Gastroesophageal sphincter (tissue), 3 donors: Measurements from ENCODE around the gene MORF4L1.
"Not testable (repeated sequence)": the region's sequence is repeated elsewhere in the genome, so short reads cannot be mapped to it uniquely, and the experiment has no call there.

Source experiments
- EP300 ChIP-seq: sonication (generic); formaldehyde crosslinking; IDR thresholded peaks from one replicate; pipeline ENCODE4 v1.6.1; 2017; ENCODE audit warnings: antibody characterized with exemption, mild to moderate bottlenecking
- POLR2A ChIP-seq, 2 donors: fragments of 450-650 bp; IDR thresholded peaks; one replicate each; pipeline ENCODE4 v1.6.1; 2017; ENCODE audit warnings: antibody characterized with exemption in 2 of 2, mild to moderate bottlenecking in 2 of 2, moderate library complexity in 1 of 2
- POLR2AphosphoS5 ChIP-seq: sonication (generic); formaldehyde crosslinking; IDR thresholded peaks from one replicate; pipeline ENCODE4 v1.6.1; 2017; ENCODE audit warnings: antibody characterized with exemption
- TF ChIP-seq, protein P1 (sequence below), 4 experiments: fragments of 200-600 bp in 2 of 4; fragments of 450-650 bp in 2 of 4; sonication (generic) in 1 of 4; IDR thresholded peaks; one replicate each; pipeline ENCODE4 v1.5.1; 2017 to 2019; ENCODE audit warnings: antibody characterized with exemption in 4 of 4, mild to moderate bottlenecking in 2 of 4, moderate library complexity in 2 of 4

DNA sequence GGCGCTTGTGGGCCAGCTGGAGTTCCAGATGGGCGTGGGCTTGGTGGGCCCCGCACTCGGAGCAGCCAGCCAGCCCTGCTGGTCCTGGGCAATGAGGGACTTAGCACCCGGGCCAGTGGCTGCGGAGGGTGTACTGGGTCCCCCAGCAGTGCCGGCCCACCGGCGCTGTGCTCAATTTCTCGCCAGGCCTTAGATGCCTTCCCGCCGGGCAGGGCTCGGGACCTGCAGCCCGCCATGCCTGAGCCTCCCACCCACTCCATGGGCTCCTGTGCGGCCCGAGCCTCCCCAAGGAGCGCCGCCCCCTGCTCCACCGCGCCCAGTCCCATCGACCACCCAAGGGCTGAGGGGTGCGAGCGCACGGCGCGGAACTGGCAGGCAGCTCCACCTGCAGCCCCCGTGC is 25.8 kb upstream of the MORF4L1 start:
- TF ChIP-seq, protein P1, sequence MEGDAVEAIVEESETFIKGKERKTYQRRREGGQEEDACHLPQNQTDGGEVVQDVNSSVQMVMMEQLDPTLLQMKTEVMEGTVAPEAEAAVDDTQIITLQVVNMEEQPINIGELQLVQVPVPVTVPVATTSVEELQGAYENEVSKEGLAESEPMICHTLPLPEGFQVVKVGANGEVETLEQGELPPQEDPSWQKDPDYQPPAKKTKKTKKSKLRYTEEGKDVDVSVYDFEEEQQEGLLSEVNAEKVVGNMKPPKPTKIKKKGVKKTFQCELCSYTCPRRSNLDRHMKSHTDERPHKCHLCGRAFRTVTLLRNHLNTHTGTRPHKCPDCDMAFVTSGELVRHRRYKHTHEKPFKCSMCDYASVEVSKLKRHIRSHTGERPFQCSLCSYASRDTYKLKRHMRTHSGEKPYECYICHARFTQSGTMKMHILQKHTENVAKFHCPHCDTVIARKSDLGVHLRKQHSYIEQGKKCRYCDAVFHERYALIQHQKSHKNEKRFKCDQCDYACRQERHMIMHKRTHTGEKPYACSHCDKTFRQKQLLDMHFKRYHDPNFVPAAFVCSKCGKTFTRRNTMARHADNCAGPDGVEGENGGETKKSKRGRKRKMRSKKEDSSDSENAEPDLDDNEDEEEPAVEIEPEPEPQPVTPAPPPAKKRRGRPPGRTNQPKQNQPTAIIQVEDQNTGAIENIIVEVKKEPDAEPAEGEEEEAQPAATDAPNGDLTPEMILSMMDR (IDR thresholded peaks at IDR 0.05), result not testable (repeated sequence)
- not testable (repeated sequence) for TF ChIP-seq POLR2A (IDR thresholded peaks at IDR 0.05); POLR2AphosphoS5; EP300
